ENCODE data around the gene TACC2.
A peak's percentile ranks its signal among the peaks of the same experiment; 100 is the strongest.

TACC2 gene

DNA sequence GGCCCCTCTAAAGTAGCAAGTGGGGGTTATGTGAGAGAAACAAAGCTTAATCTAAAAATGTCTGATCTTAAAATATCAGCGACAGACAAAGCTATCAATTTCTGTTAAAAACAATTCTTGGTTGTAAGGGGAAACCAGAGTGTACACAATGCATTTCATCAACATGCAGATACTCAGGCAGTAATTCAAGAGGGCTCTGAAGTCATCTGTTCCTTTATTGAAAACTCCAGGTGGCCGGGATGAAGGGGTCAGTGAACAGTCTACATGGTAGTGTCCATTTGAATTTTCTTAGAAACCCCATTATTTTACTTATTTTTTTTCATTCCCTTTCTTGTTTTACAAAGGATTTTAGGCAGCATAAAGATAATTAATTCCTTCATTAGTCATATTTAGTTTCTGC lies 245.5 kb downstream of the TACC2 start:
- DNase-seq = peak; percentile 31

- peak; percentile 44 for DNase-seq
Measured at GRCh38 chr10:122236690-122237306, 247.8 kb downstream of the TACC2 start.

GRCh38 chr10:122237331-122237990 lies 248.5 kb downstream of the TACC2 start:
- no peak for DNase-seq

DNA sequence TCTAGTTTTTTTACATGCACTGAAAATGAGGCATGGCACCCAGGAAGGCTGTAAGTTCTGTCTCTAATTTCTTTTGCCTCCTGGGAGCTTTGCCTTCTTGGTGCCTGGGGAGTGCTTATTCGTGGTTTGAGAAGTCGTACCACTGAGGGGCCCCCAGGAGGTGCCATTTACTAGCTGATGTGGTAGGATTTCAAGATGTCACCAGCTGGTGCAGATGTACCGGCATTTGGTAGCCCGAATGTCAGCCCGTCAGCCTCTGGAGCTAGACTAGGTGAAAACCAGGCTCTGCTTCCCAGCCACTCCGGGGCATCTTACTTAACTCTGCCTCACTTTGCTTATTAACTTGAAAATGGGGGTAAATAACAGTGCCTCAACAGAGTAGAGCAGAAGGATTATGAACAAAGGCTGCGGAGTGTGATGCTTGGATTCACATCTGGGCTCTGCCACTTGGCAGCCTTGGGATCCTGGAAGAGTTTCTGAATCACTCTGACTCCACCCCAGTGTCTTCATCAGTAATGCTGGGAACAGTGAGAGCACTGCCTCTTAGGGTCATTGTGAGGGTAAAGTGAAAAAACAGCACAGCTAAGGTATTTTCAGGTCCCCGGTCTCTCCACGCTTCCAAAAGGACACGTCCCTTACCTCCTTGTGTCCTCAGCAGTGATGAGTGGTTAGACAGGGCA lies 250.8 kb downstream of the TACC2 start:
- DNase-seq = no peak

GRCh38 chr10:122240401-122240800 lies 251.4 kb downstream of the TACC2 start:
- no peak for DNase-seq

DNA sequence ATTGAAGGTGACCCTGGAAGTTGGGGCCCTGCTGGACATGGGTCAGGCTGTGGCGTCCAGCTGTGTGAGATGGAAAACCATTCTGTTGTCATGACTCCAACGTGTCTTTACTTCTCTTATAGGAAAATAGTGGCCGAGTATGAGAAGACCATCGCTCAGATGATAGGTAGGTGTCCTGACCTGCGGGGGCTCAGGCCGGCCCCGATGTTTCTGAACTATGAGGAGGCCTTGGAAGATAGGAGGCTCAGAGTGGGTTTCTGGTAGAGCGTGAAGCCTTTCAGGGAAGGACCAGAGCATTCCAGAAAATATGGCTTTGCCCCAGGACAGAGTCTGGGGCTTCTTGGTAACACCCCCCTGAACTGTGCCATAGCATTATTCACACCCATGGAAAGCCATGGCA lies 252.9 kb downstream of the TACC2 start:
- DNase-seq = no peak

DNA sequence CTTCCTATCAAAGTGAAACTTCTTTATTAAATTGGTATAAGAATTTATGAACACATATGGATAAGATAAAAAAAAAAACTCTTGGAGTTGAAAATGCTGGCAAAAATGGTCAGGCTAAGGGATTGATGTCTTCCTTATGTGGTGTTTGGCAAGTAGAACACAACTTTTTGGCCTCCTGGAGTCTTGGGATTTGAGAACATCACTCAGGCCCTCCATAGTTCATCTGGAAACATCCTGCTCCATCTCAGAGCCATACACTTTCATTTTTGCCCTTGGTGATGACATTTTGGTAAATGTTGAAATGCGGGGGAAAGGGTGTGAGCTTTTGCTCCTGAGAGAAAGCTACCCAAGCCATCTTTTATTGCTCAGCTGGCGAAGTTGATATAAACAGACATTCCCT lies 254.6 kb downstream of the TACC2 start:
- DNase-seq = no peak

- DNase-seq = peak; percentile 14
Measured at GRCh38 chr10:122244001-122244975, 255.3 kb downstream of the TACC2 start.

GRCh38 chr10:122245136-122245535 lies 256.2 kb downstream of the TACC2 start:
- DNase-seq = peak; percentile 3

DNA sequence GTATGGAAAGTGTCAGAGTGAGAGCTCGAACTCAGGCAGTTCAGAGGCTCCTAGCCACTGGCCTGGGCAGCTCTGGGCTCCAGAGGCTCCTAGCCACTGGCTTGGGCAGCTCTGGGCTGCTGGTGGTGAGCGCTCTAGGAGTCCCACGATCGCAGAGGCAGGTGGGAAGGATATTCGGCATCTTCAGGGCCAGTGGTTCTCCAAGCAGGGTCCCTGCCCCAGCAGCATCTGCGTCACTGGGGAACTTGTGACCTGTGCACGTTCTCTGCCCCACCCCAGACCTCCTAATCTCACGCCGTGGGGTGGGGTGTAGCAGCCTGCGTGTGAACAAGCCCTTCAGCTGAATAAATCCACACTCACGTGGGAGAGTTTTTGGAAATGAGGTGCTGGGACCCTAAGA lies 256.9 kb downstream of the TACC2 start:
- DNase-seq = no peak

DNA sequence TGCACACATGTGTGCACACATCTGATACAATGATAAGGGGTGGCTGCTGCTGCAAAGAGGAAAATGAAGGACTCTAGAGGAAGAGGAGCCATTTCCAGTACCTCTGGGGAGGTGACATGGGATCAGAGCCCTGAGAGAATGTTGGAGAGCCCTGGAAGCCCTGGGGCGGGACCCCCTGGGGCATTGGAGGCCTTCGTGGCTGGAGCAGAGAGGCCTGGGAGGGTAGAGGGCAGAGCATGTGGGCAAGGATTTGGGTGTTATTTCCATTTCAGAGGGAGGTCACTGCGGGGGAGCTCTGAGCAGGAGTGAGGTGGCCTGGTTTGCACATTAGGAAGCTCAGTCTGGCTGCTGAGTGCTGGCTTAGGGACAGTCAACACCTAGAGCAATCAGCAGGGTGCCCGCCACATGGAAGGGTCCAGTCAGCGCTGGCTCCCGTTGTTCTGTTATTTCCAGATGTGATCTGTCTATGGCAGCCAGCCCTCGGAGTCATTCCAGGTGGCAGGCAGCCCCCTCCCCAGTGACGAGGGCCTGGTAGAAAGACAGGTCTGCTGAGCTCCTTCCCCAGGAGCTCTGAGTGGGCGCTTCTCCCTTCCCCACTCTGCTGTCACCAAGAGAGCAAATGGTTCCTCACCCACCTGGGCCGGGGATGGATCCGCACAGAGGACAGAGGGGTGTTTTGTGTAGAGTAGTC lies 258.0 kb downstream of the TACC2 start:
- DNase-seq = no peak

DNA sequence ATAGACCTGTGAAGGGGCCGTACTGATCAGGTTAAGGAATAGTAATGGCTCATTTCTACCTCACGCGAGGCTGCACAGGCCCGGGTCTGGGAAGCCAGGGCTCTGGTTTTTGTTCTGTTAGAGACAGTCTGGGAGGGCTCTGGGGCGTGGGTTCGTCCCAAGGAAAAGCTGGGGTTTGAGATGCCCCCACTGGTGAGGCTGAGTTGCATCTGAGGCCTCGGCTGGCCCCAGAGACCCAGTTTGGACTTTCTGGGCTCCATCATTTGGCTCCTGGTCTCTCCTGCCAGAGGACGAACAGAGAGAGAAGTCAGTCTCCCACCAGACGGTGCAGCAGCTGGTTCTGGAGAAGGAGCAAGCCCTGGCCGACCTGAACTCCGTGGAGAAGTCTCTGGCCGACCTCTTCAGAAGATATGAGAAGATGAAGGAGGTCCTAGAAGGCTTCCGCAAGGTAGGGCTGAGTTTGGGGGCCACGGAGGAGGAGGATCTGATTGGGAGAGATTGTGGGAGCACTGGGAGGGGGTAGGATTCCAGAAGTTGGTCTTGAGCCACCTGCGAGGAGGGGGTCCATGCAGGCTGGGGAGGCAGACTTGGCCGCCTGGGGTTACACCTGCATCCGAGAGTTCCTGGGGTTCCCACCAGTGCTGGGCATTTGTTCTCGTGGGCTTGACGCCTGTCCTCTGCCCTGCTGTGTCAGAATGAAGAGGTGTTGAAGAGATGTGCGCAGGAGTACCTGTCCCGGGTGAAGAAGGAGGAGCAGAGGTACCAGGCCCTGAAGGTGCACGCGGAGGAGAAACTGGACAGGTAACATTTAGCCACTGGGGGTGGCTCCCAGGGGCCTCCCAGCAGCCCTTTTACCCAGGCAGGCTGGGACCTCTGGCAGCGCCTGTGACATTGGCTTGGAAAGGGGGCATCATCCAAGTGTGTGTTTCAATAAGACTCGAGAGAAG lies 259.7 kb downstream of the TACC2 start:
- no peak for DNase-seq

GRCh38 chr10:122249303-122249850 lies 260.4 kb downstream of the TACC2 start:
- DNase-seq = no peak

DNA sequence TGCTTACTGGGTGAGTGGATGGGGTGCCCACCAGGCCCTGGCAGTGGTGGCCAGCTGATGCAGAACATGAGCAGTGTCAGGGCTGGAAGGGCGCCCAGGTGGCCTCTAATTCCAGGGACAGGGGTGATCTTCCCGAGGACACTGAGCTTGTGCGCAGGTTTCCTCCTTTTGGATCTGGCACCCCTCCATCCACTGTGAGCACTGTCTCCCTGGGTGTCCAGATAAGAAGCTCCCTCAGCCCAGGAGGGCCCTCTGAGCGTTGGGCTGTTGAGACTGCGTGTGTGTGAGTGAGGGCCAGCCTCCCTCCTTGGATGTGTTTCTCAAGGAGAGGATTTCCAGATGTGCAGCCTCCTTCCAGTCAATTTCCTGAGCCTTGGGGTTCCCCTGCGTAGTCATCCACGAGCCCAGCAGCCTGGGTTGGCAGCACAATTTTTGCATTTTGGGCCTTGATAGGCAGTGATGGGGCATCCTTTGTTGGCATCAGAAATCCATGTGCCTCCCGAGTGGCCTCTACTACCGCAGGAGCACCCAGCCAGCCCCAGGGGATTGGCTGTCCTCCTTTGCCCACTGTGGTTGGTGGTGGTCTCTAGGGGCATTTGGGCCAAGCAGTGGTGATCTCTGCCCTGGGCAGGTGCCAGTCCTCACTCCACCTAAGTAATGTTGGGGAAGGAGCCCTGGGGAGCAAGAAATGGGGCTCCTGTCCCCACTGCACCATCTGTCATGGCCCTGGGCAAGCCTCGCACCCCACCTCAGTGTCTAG lies 261.2 kb downstream of the TACC2 start:
- no peak for DNase-seq

DNA sequence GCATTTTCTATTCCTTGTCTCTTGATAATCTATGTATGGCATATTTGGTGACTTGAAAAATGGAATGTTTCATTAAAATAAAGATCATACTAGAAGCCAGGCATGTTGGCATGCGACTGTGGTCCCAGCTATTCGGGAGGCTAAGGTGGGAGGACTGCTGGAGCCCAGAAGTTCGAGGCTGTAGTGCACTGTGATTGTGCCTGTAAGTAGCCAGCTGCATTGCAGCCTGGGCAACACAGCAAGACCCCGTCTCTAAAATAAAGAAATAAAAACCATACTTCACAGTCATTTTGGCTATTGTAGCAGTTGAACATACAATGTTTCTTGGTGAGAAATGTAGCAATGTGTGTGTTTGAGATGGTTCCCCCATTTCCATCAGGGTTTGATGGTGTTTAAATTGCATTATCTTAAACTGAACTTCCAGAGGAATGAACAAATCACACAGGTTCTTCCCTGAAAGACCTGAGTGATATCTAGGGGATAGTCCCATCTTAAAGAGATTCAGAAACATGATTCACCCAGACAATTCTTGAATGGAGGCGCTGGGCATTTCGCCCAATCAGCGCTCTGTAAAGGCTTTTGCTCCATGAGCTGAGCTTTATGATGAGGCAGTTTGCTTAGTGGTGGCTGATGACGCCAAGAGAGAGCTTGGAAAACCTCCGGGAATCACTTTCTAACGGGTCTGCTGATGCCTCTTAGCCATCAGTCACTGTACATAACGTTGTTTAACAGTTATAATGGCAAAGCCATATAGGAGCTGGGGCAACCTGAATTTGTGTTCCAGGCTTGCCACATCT lies 262.7 kb downstream of the TACC2 start:
- DNase-seq = no peak

GRCh38 chr10:122252805-122253204 lies 263.8 kb downstream of the TACC2 start:
- DNase-seq = no peak

- DNase-seq = no peak
Measured at GRCh38 chr10:122253605-122254004, 264.6 kb downstream of the TACC2 start.

GRCh38 chr10:122254831-122255230 lies 265.9 kb downstream of the TACC2 start:
- no peak for DNase-seq

Measured in NCI-H345 (cell line).